ENCODE results near the gene CACNA2D3.

- TF ChIP-seq EZH2 (IDR thresholded peaks at IDR 0.05; ENCODE audit: low read depth) (no peak), CTCF (conservative IDR thresholded peaks at IDR 0.05) (no peak)
Measured at GRCh38 chr3:54866251-54866650, 743.9 kb downstream of the CACNA2D3 start.

All from PC-9 (cell line).